A549 (cell line): ENCODE measurements around the gene THEM5. TPM values are rescaled to one million over a fixed set of nuclear protein-coding genes. Genes with fewer than 3 reads are reported as not detected.

Experiments used
- ATAC-seq, 2 experiments: fragments of 200-7000 bp in 1 of 2; fragments of >200 bp in 1 of 2; cut with Nextera tagmentation in 1 of 2; cut with Tn5 transposase in 1 of 2; 3 replicates each; pipeline versions ENCODE4 v1.8.0 to v1.9.1; 2018 to 2020; ENCODE audit warnings: mild to moderate bottlenecking in 1 of 2, moderate library complexity in 1 of 2
- CTCF ChIA-PET: fragments of 300-600 bp; sonication (Branson Sonifier 250); formaldehyde crosslinking; extraction: SDS; loops from one replicate; lab custom pipeline; 2021; ENCODE audit warnings: antibody characterized with exemption, inconsistent platforms; lab: Yijun Ruan, JAX
- POLR2A ChIA-PET: fragments of 350-600 bp; formaldehyde crosslinking; extraction: SDS; loops from one replicate; lab custom pipeline; 2021; ENCODE audit warnings: antibody characterized with exemption, inconsistent platforms; lab: Yijun Ruan, JAX
- DNase-seq, 2 experiments: peaks; one replicate each; pipeline versions ENCODE4 v3.0.0 to v3.0.0-alpha.2; 2011 to 2016; ENCODE audit warnings: low read depth in 1 of 2, low spot score in 1 of 2
- FAIRE-seq: peaks from 2 replicates; lab custom pipeline; 2011; peaks lifted over from hg19 to GRCh38; lab: Jason Lieb, UNC
- H3K27ac ChIP-seq, 2 experiments: fragments of >200 bp; sonication (Bioruptor Twin); formaldehyde crosslinking; 3 replicates each; pipeline ENCODE4 v1.5.1; 2016 to 2017
- H3K4me1 ChIP-seq: fragments of >200 bp; sonication (Bioruptor Twin); formaldehyde crosslinking; 3 replicates; pipeline ENCODE4 v1.6.1; 2016
- H3K4me2 ChIP-seq: fragments of >200 bp; sonication (Bioruptor Twin); formaldehyde crosslinking; 3 replicates; pipeline ENCODE4 v1.6.1; 2016
- H3K4me3 ChIP-seq: fragments of >200 bp; sonication (Bioruptor Twin); formaldehyde crosslinking; 3 replicates; pipeline ENCODE4 v1.5.1; 2016
- H3K9me3 ChIP-seq: fragments of >200 bp; sonication (Bioruptor Twin); formaldehyde crosslinking; 3 replicates; pipeline ENCODE4 v1.6.1; 2016
- ATOH8 ChIP-seq: fragments of 250-450 bp; sonication (Bioruptor Pico); IDR thresholded peaks from 2 replicates; pipeline ENCODE4 v1.5.0; 2020; ENCODE audit warnings: low read depth, mild to moderate bottlenecking, moderate library complexity
- BCL3 ChIP-seq: fragments of >200 bp; sonication (Bioruptor Twin); formaldehyde crosslinking; IDR thresholded peaks from 3 replicates; pipeline ENCODE4 v1.6.1; 2016
- CBX2 ChIP-seq: fragments of 200-600 bp; sonication (generic); IDR thresholded peaks from 2 replicates; pipeline ENCODE4 v1.6.1; 2016; ENCODE audit warnings: low read depth, mild to moderate bottlenecking, borderline replicate concordance
- CBX8 ChIP-seq: fragments of 200-600 bp; sonication (generic); IDR thresholded peaks from 2 replicates; pipeline ENCODE4 v1.6.1; 2016
- CEBPB ChIP-seq, 2 experiments: fragments of >200 bp in 1 of 2; sonication (Bioruptor Twin) in 1 of 2; formaldehyde crosslinking in 1 of 2; IDR thresholded peaks; 2 replicates each; pipeline ENCODE4 v1.6.1; 2012 to 2016
- CHD4 ChIP-seq: fragments of 200-600 bp; sonication (generic); IDR thresholded peaks from 2 replicates; pipeline ENCODE4 v1.6.1; 2016; ENCODE audit warnings: antibody characterized with exemption, mild to moderate bottlenecking, borderline replicate concordance
- CTCF ChIP-seq: fragments of >200 bp; sonication (Bioruptor Twin); formaldehyde crosslinking; IDR thresholded peaks from 3 replicates; pipeline ENCODE4 v1.5.1; 2016
- ELK1 ChIP-seq: fragments of 150-350 bp; IDR thresholded peaks from 2 replicates; pipeline ENCODE4 v1.6.1; 2014; ENCODE audit warnings: low read depth, mild to moderate bottlenecking, low read length
- FOSL2 ChIP-seq, 2 experiments: fragments of 450-650 bp in 1 of 2; fragments of >200 bp in 1 of 2; sonication (Bioruptor Twin) in 1 of 2; formaldehyde crosslinking; IDR thresholded peaks; 2 replicates each; pipeline versions ENCODE4 v1.5.0 to v1.6.1; 2016 to 2020; ENCODE audit warnings: mild to moderate bottlenecking in 1 of 2, moderate library complexity in 1 of 2
- HES2 ChIP-seq: fragments of >200 bp; sonication (Bioruptor Twin); formaldehyde crosslinking; IDR thresholded peaks from 2 replicates; pipeline ENCODE4 v1.6.1; 2016
- HEYL ChIP-seq: fragments of 250-450 bp; sonication (Bioruptor Pico); IDR thresholded peaks from 2 replicates; pipeline ENCODE4 v1.8.0; 2021; ENCODE audit warnings: mild to moderate bottlenecking, moderate library complexity
- HOXB5 ChIP-seq: fragments of 250-450 bp; sonication (Bioruptor Pico); IDR thresholded peaks from 2 replicates; pipeline ENCODE4 v1.5.0; 2020; ENCODE audit warnings: mild to moderate bottlenecking, moderate library complexity
- MAFK ChIP-seq: fragments of 450-650 bp; IDR thresholded peaks from 2 replicates; pipeline ENCODE4 v1.6.1; 2014; ENCODE audit not compliant: partially characterized antibody
- MAX ChIP-seq: IDR thresholded peaks from 2 replicates; pipeline ENCODE4 v1.6.1; 2012
- MAZ ChIP-seq: fragments of 150-350 bp; IDR thresholded peaks from 2 replicates; pipeline ENCODE4 v1.6.1; 2014; ENCODE audit warnings: antibody characterized with exemption, low read depth, low read length, borderline replicate concordance
- NFE2L2 ChIP-seq: fragments of 150-350 bp; conservative IDR thresholded peaks from 2 replicates; pipeline ENCODE4 v1.6.1; 2014; ENCODE audit warnings: low read length
- POLR2AphosphoS2 ChIP-seq: conservative IDR thresholded peaks from 2 replicates; pipeline ENCODE4 v1.6.1; 2012; ENCODE audit warnings: low read length, improper control_type of control experiment, inconsistent platforms
- RARB ChIP-seq: fragments of 250-450 bp; sonication (Bioruptor Pico); IDR thresholded peaks from 2 replicates; pipeline ENCODE4 v1.8.0; 2021; ENCODE audit warnings: mild to moderate bottlenecking, moderate library complexity
- RFX5 ChIP-seq: fragments of 450-650 bp; IDR thresholded peaks from 2 replicates; pipeline ENCODE4 v1.7.1; 2014; ENCODE audit warnings: antibody characterized with exemption, mild to moderate bottlenecking, moderate library complexity
- TFCP2L1 ChIP-seq: fragments of 250-450 bp; sonication (Bioruptor Pico); IDR thresholded peaks from 2 replicates; pipeline ENCODE4 v1.5.0; 2021; ENCODE audit warnings: mild to moderate bottlenecking
- WGBS: methylation state at CpG from one replicate; pipeline ENCODE4 v1.1.6; 2017; ENCODE audit errors: missing lambda C conversion rate; 5-methylcytosine and 5-hydroxymethylcytosine counted together
- polyA plus RNA-seq, 4 experiments: library from polyadenylated mRNA; depleted of rRNA in 3 of 4; stranded (reverse); fragments of >200 nt; fragmentation: RNase III in 1 of 4; extraction: RNeasy Plus Mini Kit Qiagen cat#74134 plus additional on column Dnase treatment in 1 of 4; gene quantifications; 2 replicates in 3 of 4; 3 replicates in 1 of 4; pipeline ENCODE4 v1.2.3, GENCODE V29; 2011 to 2017

THEM5 gene
- polyA plus RNA-seq, 2 of the 4 experiments (the other 2 are of a cell fraction), result not detected

- ATAC-seq (no peak), DNase-seq (no peak), FAIRE-seq (no peak)
- Histone ChIP-seq H3K4me2 (no peak overlapping the region), H3K4me3 (no peak overlapping the region), H3K27ac (no peak overlapping the region), H3K4me1 (no peaks in the 10 kb centered on the region), H3K9me3 (no peaks in the 10 kb centered on the region)
- POLR2A ChIA-PET, result interaction anchor here (1.2 kb wide), 1 partner anchor 11 kb away, joined by 3 read pairs; the partner anchor contains the start of gene TDRKH
- WGBS, result 83% methylated on average over 4 of the region's 7 CpGs
- TF ChIP-seq CTCF (no peak), CHD4 (no peak), BCL3 (no peak), HEYL (CRISPR knock-in tag) (no peak), CEBPB (IDR thresholded peaks at IDR 0.05) (no peak), ATOH8 (CRISPR knock-in tag) (no peak)
- CTCF ChIA-PET, result interaction anchor here (1.5 to 1.9 kb wide), 2 partner anchors 11 to 35 kb away, joined by 5 to 8 read pairs; partner anchors contain the start of gene TDRKH
These were observed 51.7 kb downstream of the THEM5 start for GRCh38 chr1:151801846-151802245.

GRCh38 chr1:151801310-151801820 is 52.1 kb downstream of the THEM5 start:
- FAIRE-seq, result no peak
- H3K4me2 ChIP-seq, result no peak overlapping the region
- CTCF ChIA-PET, result interaction anchor here (1.5 to 1.9 kb wide), 2 partner anchors 10 to 35 kb away, joined by 5 to 8 read pairs; partner anchors contain the start of gene TDRKH
- TF ChIP-seq POLR2AphosphoS2 (no peak), CBX8 (no peak), MAZ (no peak), ELK1 (no peak), MAFK (no peak), RFX5 (no peak)
- TF ChIP-seq, all 56 proteins: peak for 0
- ATAC-seq (no peak), DNase-seq (no peak)
- POLR2A ChIA-PET, result interaction anchor here (1.2 kb wide), 1 partner anchor 11 kb away, joined by 3 read pairs; the partner anchor contains the start of gene TDRKH
- Histone ChIP-seq H3K9me3 (no peaks in the 10 kb centered on the region), H3K4me3 (no peak overlapping the region), H3K4me1 (no peaks in the 10 kb centered on the region), H3K27ac (no peak overlapping the region)
- WGBS, result 81% methylated on average over 12 of the region's 12 CpGs

- POLR2A ChIA-PET, result no interaction called here
- FAIRE-seq (no peak), ATAC-seq (no peak), DNase-seq (no peak)
- Histone ChIP-seq H3K9me3 (no peaks in the 10 kb centered on the region), H3K4me2 (no peak overlapping the region), H3K27ac (no peak overlapping the region), H3K4me3 (no peak overlapping the region), H3K4me1 (no peaks in the 10 kb centered on the region)
- CTCF ChIA-PET, result no interaction called here
- WGBS, result 33% methylated on average over 8 of the region's 8 CpGs
- TF ChIP-seq RARB (CRISPR knock-in tag), result no peak
- TF ChIP-seq CTCF, result no peak
- no peak for TF ChIP-seq HES2
- TF ChIP-seq TFCP2L1 (CRISPR knock-in tag), result no peak
- no peak for TF ChIP-seq FOSL2 (IDR thresholded peaks at IDR 0.05)
- no peak for TF ChIP-seq FOSL2 (CRISPR knock-in tag; IDR thresholded peaks at IDR 0.05)
- TF ChIP-seq HEYL (CRISPR knock-in tag), result no peak
- no peak for TF ChIP-seq CBX2
- no peak for TF ChIP-seq NFE2L2
- TF ChIP-seq HOXB5 (CRISPR knock-in tag), result no peak
- TF ChIP-seq MAX, result no peak
- TF ChIP-seq POLR2AphosphoS2, result no peak
These were observed 52.7 kb downstream of the THEM5 start for GRCh38 chr1:151800830-151801229.
